Activated naive CD8-positive, alpha-beta T cell treated with anti-CD3 and anti-CD28 coated beads, Interleukin-2, amount 10 ng/mL, durations not matched to agents 7 days and 5 days (primary cell): ENCODE results near the gene UGT1A7. TPM values are rescaled to one million over a fixed set of nuclear protein-coding genes. Genes with fewer than 3 reads are reported as not detected.

Source experiments
- ATAC-seq: fragments of 150-1000 bp; cut with Tn5 transposase; one replicate; pipeline ENCODE4 v1.10.0; 2021; ENCODE audit warnings: low read depth, moderate library complexity
- POLR2A ChIA-PET: fragments of 350-600 bp; sonication (Branson Sonifier 250); formaldehyde crosslinking; loops from one replicate; lab custom pipeline; 2021; ENCODE audit warnings: antibody characterized with exemption; lab: Charles Lee
- DNase-seq: peaks from one replicate; pipeline ENCODE4 v3.0.0; 2021
- H3K27ac Mint-ChIP-seq: one replicate; pipeline ENCODE4 v1.8.0; 2022; ENCODE audit warnings: mild to moderate bottlenecking, mixed read lengths
- H3K27me3 Mint-ChIP-seq: one replicate; pipeline ENCODE4 v1.8.0; 2022; ENCODE audit warnings: mild to moderate bottlenecking, moderate library complexity, mixed read lengths
- H3K36me3 Mint-ChIP-seq: one replicate; pipeline ENCODE4 v1.8.0; 2021; ENCODE audit warnings: mild to moderate bottlenecking, mixed read lengths
- H3K4me1 Mint-ChIP-seq: one replicate; pipeline ENCODE4 v1.8.0; 2021; ENCODE audit warnings: mixed read lengths
- H3K4me3 Mint-ChIP-seq: one replicate; pipeline ENCODE4 v1.8.0; 2022; ENCODE audit warnings: mild to moderate bottlenecking, moderate library complexity, mixed read lengths
- H3K9me3 Mint-ChIP-seq: one replicate; pipeline ENCODE4 v1.8.0; 2021; ENCODE audit warnings: mixed read lengths
- total RNA-seq, 2 experiments: library from RNA; stranded (reverse); gene quantifications; one replicate each; pipeline ENCODE4 v1.2.3, GENCODE V29; 2021

The UGT1A7 gene
- total RNA-seq, 2 experiments from 2014 or later, result not detected

- no peak for DNase-seq
- POLR2A ChIA-PET, result no interaction called here
- Mint-ChIP-seq H3K27ac (no peak overlapping the region), H3K36me3 (no peaks in the 10 kb centered on the region), H3K4me1 (peaks cover 3% of the 10 kb centered on the region), H3K9me3 (no peaks in the 10 kb centered on the region), H3K4me3 (no peak overlapping the region), H3K27me3 (peaks cover 10% of the 10 kb centered on the region)
- ATAC-seq, result no peak
Observed at GRCh38 chr2:233817361-233817911, 135.7 kb downstream of the UGT1A7 start.

- POLR2A ChIA-PET, result no interaction called here
- no peak for ATAC-seq
- peaks cover 10% of the 10 kb centered on the region for H3K27me3 Mint-ChIP-seq
- H3K4me1 Mint-ChIP-seq, result peaks cover 3% of the 10 kb centered on the region
- no peaks in the 10 kb centered on the region for H3K36me3 Mint-ChIP-seq
- DNase-seq, result peak; percentile 16
- H3K27ac Mint-ChIP-seq, result no peak overlapping the region
- no peaks in the 10 kb centered on the region for H3K9me3 Mint-ChIP-seq
- no peak overlapping the region for H3K4me3 Mint-ChIP-seq
Observed at GRCh38 chr2:233817995-233818638, 136.4 kb downstream of the UGT1A7 start.

- POLR2A ChIA-PET, result no interaction called here
- DNase-seq (peak; percentile 17), ATAC-seq (peak; percentile 14)
- Mint-ChIP-seq H3K27ac (no peak overlapping the region), H3K4me1 (peaks cover 3% of the 10 kb centered on the region), H3K4me3 (no peak overlapping the region), H3K36me3 (no peaks in the 10 kb centered on the region), H3K27me3 (peaks cover 10% of the 10 kb centered on the region), H3K9me3 (no peaks in the 10 kb centered on the region)
Observed at GRCh38 chr2:233818639-233819621, 137.2 kb downstream of the UGT1A7 start.

GRCh38 chr2:233819884-233820773, 138.4 kb downstream of the UGT1A7 start:
- POLR2A ChIA-PET, result no interaction called here
- Mint-ChIP-seq H3K4me3 (no peak overlapping the region), H3K4me1 (peaks cover 3% of the 10 kb centered on the region), H3K27me3 (peaks cover 12% of the 10 kb centered on the region), H3K27ac (no peak overlapping the region), H3K36me3 (no peaks in the 10 kb centered on the region), H3K9me3 (no peaks in the 10 kb centered on the region)
- no peak for ATAC-seq
- DNase-seq, result peak; percentile 22

GRCh38 chr2:233820774-233821105, 139.0 kb downstream of the UGT1A7 start:
- H3K4me3 Mint-ChIP-seq, result no peak overlapping the region

GRCh38 chr2:233821196-233821595, 139.5 kb downstream of the UGT1A7 start:
- ATAC-seq, result no peak
- no peak overlapping the region for H3K4me3 Mint-ChIP-seq

More at GRCh38 chr2:233820774-233821105, 139.0 kb downstream of the UGT1A7 start:
- DNase-seq, result no peak
- H3K27ac Mint-ChIP-seq, result no peak overlapping the region
- no peak for ATAC-seq
- H3K9me3 Mint-ChIP-seq, result no peaks in the 10 kb centered on the region
- peaks cover 9% of the 10 kb centered on the region for H3K27me3 Mint-ChIP-seq
- POLR2A ChIA-PET, result no interaction called here
- H3K4me1 Mint-ChIP-seq, result peaks cover 3% of the 10 kb centered on the region
- no peaks in the 10 kb centered on the region for H3K36me3 Mint-ChIP-seq

GRCh38 chr2:233821709-233822100, 140.0 kb downstream of the UGT1A7 start:
- POLR2A ChIA-PET, result no interaction called here
- no peak overlapping the region for H3K4me3 Mint-ChIP-seq

More at GRCh38 chr2:233821196-233821595, 139.5 kb downstream of the UGT1A7 start:
- no peak for DNase-seq
- no peak overlapping the region for H3K27ac Mint-ChIP-seq
- no peaks in the 10 kb centered on the region for H3K36me3 Mint-ChIP-seq
- POLR2A ChIA-PET, result no interaction called here
- H3K9me3 Mint-ChIP-seq, result no peaks in the 10 kb centered on the region
- peaks cover 3% of the 10 kb centered on the region for H3K4me1 Mint-ChIP-seq
- H3K27me3 Mint-ChIP-seq, result peaks cover 5% of the 10 kb centered on the region

GRCh38 chr2:233822101-233822771, 140.5 kb downstream of the UGT1A7 start:
- no peaks in the 10 kb centered on the region for H3K4me1 Mint-ChIP-seq
- no peak overlapping the region for H3K27ac Mint-ChIP-seq
- ATAC-seq, result no peak
- POLR2A ChIA-PET, result no interaction called here
- no peak overlapping the region for H3K4me3 Mint-ChIP-seq
- H3K9me3 Mint-ChIP-seq, result no peaks in the 10 kb centered on the region
- H3K36me3 Mint-ChIP-seq, result no peaks in the 10 kb centered on the region
- peak; percentile 13 for DNase-seq
- peaks cover 10% of the 10 kb centered on the region for H3K27me3 Mint-ChIP-seq

More at GRCh38 chr2:233821709-233822100, 140.0 kb downstream of the UGT1A7 start:
- H3K4me1 Mint-ChIP-seq, result peaks cover 3% of the 10 kb centered on the region
- no peaks in the 10 kb centered on the region for H3K36me3 Mint-ChIP-seq
- H3K27ac Mint-ChIP-seq, result no peak overlapping the region
- H3K9me3 Mint-ChIP-seq, result no peaks in the 10 kb centered on the region
- H3K27me3 Mint-ChIP-seq, result peaks cover 9% of the 10 kb centered on the region
- DNase-seq (peak; percentile 15), ATAC-seq (no peak)

Other genes with a start within 250 kb of the UGT1A7 start
- gene USP40, start 115.1 kb upstream of the UGT1A7 start, total RNA-seq, result 10 to 100 TPM; 11.5 to 13.9 TPM
- not detected for gene UGT1A8, start 64.3 kb upstream of the UGT1A7 start, total RNA-seq
- not detected for gene UGT1A10, start 45.5 kb upstream of the UGT1A7 start, total RNA-seq
- gene UGT1A9, start 10.0 kb upstream of the UGT1A7 start, total RNA-seq, result not detected
- gene UGT1A6, start 11.0 kb downstream of the UGT1A7 start, total RNA-seq, result not detected
- not detected for gene UGT1A5, start 31.0 kb downstream of the UGT1A7 start, total RNA-seq
- gene UGT1A4, start 36.8 kb downstream of the UGT1A7 start, total RNA-seq, result not detected
- not detected for gene UGT1A3, start 47.1 kb downstream of the UGT1A7 start, total RNA-seq
- not detected for gene UGT1A1, start 78.4 kb downstream of the UGT1A7 start, total RNA-seq
- gene MROH2A, start 96.4 kb downstream of the UGT1A7 start, total RNA-seq, result not detected
- 100 to 1,000 TPM; 100 to 109 TPM for gene HJURP, start 172.6 kb downstream of the UGT1A7 start, total RNA-seq
- gene TRPM8, start 235.5 kb downstream of the UGT1A7 start, total RNA-seq, result not detected